Hypothalamus (tissue), 51 donors: ENCODE data around the gene SNPH.

ENCODE experiments used
- DNase-seq, 51 donors: peaks; one replicate each; lab custom pipeline; 2025; lab: John Stamatoyannopoulos, UW

SNPH gene

GRCh38 chr20:1263853-1264252 is 2.2 kb upstream of the SNPH start:
- no peak for DNase-seq

- no peak for DNase-seq
These were observed 1.4 kb upstream of the SNPH start for GRCh38 chr20:1264727-1265126.

- no peak for DNase-seq
These were observed 723 bp upstream of the SNPH start for GRCh38 chr20:1265226-1265915.

GRCh38 chr20:1265916-1266166 is 253 bp upstream of the SNPH start:
- DNase-seq: no peak

GRCh38 chr20:1267161-1267560 is 1.1 kb downstream of the SNPH start:
- peak in 3 of 51 donors; percentile 15 to 35 (median 28) for DNase-seq

- no peak for DNase-seq
These were observed 1.8 kb downstream of the SNPH start for GRCh38 chr20:1267809-1268374.

GRCh38 chr20:1269235-1269634 is 3.1 kb downstream of the SNPH start:
- no peak for DNase-seq

GRCh38 chr20:1269850-1270249 is 3.8 kb downstream of the SNPH start:
- no peak for DNase-seq

- peak in 13 of 51 donors; percentile 31 to 74 (median 49) for DNase-seq
These were observed 6.4 kb downstream of the SNPH start for GRCh38 chr20:1272368-1273100.

GRCh38 chr20:1273366-1273765 is 7.3 kb downstream of the SNPH start:
- no peak for DNase-seq

- peak in 5 of 51 donors; percentile 32 to 45 (median 43) for DNase-seq
These were observed 8.6 kb downstream of the SNPH start for GRCh38 chr20:1274485-1275311.

GRCh38 chr20:1275919-1276318 is 9.8 kb downstream of the SNPH start:
- no peak for DNase-seq

GRCh38 chr20:1277529-1278322 is 11.6 kb downstream of the SNPH start:
- DNase-seq: no peak

GRCh38 chr20:1278993-1279392 is 12.9 kb downstream of the SNPH start:
- DNase-seq: no peak

- no peak for DNase-seq
These were observed 14.4 kb downstream of the SNPH start for GRCh38 chr20:1280195-1281102.

- no peak for DNase-seq
These were observed 15.4 kb downstream of the SNPH start for GRCh38 chr20:1281279-1282057.

- no peak for DNase-seq
These were observed 16.9 kb downstream of the SNPH start for GRCh38 chr20:1282966-1283365.
